Activated effector memory CD4-positive, alpha-beta T cell treated with Interleukin-2 at 50 U/mL for 16 hours (primary cell): ENCODE measurements around the gene EPRS1.
"Not testable (repeated sequence)": the region's sequence is repeated elsewhere in the genome, so short reads cannot be mapped to it uniquely, and the experiment has no call there.

Experiments
- DNase-seq: peaks from one replicate; pipeline ENCODE4 v3.0.0-alpha.2; 2020

Gene EPRS1

DNA sequence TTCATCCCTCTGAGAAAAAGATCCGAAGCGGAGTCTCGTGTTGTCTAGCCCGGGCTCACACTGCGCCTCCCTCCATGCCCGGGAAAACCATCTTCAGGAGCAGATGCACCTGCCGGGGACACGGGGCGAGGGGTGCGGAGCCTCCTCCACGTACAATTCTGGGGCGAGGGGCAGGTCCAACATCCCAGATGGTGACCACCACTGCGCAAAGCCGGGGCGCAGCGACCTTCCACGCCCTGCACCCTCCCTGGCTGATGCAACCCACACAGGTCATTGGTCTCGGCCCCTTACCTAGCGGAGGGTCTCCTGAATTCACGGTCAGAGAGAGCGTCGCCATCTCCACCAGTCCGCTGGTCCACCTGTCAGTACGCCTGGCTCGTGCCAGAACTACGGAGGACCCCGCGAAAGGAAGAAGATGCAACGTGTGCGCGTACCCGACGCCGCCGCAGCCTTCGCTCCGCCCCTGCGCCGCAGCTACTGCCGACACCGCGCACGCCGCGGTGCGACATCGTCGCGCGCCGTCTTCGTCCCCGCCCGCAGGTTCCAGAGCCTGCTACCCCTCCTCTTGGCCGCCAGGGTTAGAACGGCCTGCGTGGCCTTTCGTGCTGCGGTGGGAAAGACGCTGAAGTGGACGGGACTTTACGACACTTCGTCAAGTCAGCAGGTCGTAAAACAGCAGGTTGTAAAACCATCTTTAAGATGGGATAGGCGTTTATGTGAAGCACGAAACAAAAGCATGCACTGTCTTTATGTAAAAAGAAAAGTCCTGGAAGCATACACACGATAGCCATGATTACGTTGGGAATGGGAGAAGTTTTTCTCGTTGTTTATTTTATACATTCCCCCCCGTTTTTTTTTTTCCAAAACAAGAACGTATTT lies at the start of gene EPRS1:
Gene EPRS1, minus strand, starts transcription at position 454 of the 879 bp plus-strand sequence. Its CDS starts 117 bp downstream, at position 337.
- peak; percentile 93 for DNase-seq

DNA sequence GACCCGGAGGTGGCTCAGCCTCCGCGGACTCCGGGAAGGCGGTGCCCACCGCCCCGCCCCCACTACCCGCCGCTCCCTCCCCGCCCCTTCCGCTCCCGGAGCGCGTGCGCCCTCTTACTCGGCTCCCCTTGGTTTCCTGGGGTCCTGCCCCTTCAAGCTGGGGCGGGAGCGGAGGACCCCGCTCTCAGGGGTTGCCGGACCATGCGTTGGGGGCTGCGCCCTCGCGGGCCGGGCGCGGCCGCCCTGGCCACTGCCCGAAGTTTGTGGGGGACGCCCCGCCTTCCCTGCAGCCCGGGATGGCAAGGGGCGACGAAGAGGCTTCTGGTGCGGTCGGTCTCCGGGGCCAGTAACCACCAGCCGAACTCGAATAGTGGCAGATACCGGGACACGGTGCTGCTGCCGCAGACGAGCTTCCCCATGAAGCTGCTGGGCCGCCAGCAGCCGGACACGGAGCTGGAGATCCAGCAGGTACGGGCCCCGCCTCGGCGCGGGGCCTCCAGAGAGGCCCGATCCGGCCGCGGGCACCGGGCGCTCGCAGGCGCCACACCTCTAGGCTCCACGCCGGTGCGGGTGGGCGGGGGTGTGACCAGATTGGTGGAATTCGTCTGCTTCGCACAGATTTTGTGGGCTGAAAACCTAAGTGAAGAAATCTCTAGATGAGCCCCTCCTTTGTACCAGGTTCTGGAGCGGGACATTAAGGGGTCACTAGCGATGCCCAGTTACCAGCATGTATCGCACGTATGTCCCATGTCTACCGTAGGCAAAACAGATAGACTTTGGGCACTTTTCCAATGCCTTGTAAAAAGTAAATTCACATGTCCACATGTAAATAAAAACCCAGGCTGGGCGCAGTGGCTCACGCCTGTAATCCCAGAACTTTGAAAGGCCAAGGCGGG lies 48.0 kb upstream of the EPRS1 start, which contains the start of gene IARS2:
Gene IARS2, plus strand, starts transcription at position 117 of the 896 bp plus-strand sequence. Its CDS starts 85 bp downstream, at position 202.
- peak; percentile 93 for DNase-seq

DNA sequence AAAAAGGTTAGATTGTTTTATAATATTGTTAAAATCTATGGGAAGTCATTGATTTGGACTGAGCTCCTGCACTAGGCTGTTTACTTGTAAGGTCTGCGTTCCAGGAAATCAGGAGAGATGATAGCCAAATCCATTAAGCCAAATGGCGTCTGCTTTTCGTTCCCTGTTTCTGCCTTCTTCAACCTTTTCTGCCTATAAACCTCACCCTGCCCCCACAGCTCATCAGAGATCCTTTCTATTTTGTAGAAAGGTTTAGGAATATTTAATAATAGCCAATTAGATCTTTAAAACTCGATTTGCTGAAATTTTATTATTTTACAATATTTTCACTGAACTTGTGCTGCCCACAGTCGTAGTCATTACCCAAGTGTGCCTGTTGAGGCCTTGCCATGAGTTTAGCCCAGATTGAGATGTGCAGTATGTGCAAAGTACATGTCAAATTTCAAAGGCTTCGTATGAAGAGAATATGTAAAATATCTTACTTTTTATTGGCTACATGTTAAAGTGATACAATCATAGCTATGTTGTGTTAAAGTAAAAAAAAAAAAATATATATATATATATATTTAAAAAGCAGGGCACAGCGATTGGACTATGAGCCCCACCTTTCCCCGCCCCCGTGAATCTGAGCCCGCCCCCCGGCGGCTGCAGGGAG lies 47.2 kb upstream of the EPRS1 start:
- no peak for DNase-seq

DNA sequence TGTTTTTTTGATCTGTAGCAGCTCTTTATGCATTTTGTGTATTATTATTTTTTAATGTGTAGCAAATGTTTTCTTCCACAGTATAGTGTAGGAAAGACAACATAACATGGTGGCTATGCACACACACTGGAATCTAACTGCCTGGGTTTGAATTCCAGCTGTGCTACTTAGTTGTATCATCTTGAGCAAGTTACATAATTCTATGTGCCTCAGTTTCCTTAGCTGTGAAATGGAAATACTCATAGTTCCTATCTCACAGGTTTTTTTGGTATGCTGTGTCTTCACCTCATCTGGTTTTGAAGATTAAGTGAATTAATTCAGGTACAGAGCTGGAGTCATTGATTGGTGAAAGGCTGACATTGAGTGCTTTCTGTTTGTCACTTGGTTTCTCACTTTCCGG lies 46.4 kb upstream of the EPRS1 start:
- DNase-seq = no peak

DNA sequence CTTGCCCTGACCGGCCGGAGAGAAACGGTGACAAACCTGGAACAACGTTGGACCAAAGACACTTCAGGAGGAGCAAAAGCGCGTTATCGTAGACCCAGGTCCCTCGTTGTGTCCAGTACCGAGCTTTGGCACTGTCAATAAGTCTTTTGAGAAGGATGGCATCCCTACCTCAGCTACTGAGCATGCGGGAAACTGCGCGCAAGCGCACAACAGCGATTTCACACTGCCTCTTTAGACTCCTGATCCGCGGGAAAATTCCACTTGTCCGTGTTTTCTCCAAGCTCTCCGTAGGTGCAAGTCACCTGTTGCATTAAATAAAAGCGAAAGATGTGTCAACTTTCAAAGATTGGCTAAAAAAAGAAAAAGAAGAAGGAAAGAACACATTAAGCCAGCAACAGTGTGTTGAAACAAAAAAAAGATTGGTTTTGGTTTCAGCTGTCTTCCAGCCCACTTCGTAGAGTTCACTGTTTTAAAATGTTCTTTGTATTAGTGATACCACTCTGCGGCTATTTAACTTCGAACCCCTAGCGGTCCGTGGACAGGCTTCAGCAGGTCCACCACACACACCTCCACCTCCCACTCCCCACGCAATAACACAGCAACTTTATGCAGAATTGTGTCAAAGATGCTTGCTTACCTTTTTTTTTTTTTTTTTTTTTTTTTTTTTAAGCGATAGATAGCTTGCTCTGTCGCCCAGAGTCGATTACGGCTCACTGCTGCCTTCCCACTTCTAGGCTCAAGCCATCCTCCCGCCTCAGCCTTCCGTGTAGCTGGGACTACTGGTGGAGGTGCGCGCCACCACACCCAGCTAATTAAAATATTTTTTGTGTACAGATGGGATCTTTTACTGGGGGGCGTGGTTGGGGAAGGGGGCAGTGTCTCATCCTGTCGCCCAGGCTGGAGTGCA lies 43.6 kb upstream of the EPRS1 start, which contains the start of gene BPNT1:
Gene BPNT1, minus strand, starts transcription at position 139 of the 907 bp plus-strand sequence. CDS start 9,942 bp downstream, outside the sequence.
- DNase-seq = peak; percentile 97

DNA sequence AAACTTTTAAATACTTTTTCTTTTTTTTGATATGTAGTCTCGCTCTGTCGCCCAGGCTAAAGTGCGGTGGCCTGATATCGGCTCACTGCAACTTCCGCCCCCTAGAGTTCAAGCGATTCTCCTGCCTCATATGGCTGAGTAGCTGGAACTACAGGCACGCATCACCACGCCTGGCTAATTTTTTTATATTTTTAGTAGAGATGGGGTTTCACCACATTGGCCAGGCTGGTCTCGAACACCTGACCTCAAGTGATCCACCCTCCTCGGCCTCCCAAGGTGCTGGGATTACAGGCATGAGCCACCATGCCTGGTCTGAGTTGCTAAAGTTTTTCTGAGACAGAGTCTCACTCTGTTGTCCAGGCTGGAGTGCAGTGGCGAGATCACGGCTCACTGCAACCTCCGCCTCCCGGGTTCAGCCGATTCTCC lies 40.0 kb upstream of the EPRS1 start:
- not testable (repeated sequence) for DNase-seq

DNA sequence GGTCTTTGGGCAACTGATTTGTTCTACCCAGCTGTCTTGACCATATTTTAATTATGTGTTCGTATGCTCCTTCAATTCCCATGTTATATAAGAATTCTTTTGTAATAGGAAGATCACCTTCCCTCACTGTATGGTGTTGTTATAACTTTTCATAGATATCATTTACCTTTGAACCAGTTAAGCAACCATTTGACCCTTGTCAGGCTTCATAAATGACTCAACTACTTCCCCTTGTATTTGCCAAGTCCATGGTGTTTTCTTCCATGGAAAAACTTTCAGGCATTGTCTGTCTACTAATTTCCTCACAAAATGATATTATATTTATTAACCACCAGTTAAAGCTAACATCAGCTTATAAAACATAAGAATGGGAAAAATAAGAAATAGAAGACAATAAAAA lies 38.2 kb upstream of the EPRS1 start:
- DNase-seq = no peak

DNA sequence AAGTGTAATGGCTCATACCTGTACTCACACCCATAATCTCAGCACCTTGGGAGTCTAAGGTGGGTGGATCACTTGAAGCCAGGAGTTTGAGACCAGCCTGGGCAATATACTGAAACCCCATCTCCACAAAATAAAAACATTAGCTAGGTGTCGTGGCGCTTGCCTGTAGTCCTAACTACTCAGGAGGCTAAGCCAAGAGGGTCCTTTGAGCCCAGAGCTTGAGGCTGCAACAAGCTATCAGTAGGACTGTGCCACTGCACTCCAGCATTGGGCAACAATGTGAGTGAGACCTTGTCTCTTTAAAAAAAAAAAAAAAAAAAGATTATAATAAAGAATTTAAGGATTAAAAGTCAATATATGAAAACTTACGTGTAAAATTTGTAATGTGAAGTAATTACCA lies 31.6 kb upstream of the EPRS1 start:
- DNase-seq = no peak

DNA sequence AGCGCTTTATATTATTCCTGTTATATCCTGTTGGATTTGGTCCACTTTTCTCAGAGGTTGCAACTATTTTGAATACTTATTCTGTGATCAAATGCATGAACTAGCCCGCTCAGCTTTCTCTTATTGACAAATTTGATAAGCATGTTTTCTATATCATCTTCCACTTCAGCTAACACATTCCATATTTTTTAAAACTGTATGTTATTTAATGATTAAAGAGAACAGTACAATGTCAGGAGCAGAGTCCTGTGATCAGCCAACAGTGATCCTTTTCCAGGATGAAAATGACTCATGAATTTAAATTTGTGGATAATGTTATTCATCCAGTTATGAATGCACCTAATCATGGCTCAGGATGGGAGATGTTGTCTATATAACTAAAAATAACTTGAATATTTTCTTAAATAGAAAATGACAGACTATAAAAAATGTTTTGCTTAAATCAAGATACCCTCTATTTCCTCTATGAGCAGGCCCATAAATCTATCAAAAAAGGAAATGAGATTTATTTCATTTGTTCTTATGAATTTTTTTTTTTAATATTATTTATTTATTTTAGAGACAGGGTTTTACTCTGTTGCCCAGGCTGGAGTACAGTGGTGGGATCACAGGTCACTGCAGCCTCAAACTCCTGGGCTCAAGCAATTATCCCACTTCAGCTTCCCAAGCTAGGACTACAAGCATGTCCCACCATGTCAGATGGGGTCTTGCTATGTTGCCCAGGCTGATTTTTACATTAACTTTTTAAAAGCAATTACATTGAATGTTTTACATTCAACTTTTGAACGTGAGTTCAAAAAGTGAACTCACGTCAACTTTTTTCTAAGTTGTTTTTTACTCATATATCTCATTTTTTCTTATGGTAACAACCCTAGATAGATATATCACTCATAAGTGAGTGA lies 30.8 kb upstream of the EPRS1 start:
- no peak for DNase-seq

DNA sequence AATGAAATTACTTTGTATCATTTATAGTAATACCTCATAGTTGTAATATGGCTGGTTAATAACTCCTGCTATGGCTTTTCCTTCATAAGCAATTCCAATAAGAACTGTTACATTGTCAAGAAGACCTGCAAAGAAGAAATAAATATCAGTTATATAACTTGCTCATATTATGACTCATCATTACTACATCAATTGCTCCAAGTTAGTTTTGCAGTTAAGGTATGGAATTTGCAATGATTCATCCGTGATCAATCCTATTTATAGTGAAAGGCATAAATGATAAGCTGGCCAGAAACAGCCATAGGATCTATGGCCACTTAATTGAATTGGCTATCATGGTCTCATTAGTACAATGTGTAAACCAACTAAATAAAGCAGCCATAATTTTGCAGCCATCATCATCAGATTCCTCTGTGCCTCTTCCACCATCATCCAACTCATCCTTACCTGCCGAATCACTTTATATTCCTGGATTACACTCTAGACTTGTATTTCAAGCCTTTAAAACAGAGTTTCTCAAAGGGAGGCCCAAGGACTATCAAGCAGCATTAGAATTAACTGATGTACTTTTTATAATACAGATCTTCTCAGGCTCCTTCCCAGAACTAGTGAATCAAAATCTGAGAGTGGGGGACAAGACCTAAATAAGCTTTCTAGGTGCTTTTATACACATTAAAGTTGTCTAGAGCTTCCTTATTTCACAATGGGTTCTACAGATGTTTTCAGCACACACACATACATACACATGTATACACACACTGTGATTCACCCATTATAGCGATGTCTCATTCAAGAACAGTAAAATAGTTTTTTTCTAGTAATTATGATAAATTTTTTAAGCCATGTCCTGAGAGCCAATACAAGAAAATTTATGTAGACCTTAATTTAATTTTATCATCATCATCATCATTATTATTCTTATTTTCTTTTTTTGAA lies 21.2 kb upstream of the EPRS1 start:
- no peak for DNase-seq

DNA sequence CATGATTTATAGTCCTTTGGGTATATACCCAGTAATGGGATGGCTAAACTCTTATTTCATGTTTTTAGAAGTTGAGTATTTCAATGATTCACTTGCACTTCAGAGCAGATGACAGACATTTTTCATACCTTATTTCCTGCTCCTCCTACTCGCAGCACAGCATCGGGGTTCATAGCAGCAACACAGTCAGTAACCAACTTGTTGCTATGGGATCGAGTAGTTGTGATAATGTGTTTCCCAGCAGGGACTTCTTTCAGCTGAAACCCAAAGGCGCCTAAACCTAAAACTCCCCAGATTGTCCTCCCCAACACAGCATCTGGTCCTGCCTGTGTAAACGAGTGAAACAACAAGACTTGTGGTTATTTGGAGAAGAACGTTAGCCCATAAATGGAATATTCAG lies 16.3 kb upstream of the EPRS1 start:
- no peak for DNase-seq

DNA sequence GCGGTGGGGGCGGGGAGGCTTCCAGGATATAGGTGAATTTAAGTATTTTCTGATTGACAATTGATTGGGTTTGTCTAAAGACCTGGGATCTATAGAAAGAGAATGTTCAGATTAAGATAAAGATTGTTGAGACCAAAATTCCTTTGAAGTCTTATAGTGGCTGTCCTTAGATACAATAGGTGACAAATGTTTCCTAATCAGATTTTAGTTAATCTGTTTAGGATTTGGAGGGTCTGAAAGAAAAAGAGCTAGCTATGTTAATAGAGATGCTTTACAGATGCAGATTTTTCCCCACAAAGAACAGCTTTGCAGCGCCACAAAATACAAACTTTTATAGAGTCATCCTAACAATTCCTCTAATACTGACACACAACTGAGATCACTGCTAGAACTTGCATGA lies 14.6 kb upstream of the EPRS1 start:
- DNase-seq = no peak

DNA sequence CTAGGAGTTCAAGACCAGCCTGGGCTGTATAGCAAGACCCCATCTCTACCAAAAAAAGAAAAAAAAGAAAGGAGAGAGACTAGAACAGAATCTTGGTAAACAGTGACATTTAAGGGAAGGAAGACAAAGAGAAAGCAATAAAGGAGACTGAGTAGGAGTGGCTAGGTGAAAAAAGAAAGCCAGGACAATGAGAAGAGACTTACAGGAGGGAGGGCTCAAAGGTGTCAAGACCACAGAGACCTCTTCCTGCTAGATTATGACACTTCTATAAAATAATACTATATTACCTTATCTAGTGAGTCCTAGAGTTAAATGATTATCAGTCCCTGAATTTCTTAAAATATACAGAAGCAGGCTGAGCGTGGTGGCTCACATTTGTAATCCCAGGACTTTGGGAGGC lies 10.1 kb upstream of the EPRS1 start:
- no peak for DNase-seq

DNA sequence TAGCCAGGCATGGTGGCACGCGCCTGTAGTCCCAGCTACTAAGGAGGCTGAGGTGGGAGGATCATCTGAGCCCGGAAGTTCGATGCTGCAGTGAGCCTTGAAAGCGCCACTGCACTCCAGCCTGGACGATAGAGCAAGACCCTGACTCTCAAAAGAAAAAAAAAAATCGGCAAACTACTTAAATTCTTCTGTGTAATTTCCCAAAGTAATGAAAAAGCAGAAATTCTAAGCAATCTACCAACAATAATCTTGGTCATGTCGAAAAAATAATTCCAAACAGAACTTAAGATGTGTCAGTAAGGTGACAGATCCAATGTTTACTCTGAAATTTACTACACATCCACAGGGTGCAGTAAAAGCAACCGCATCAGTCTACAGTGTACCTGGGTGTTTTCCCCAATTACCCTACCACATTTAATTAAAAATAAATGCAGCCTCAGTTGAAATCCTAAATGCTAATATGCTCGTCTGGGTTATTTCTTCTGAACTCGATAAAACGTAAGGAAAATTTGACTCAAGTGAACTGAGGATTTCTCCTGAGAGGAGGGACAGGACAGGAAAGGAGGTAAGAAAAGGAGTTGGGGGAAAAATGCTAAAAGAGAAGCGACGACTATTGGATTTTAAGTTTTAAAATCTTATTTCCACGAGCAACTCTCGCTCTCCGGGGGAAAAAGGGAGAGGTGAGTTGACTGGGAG lies 801 bp downstream of the EPRS1 start:
- no peak for DNase-seq

DNA sequence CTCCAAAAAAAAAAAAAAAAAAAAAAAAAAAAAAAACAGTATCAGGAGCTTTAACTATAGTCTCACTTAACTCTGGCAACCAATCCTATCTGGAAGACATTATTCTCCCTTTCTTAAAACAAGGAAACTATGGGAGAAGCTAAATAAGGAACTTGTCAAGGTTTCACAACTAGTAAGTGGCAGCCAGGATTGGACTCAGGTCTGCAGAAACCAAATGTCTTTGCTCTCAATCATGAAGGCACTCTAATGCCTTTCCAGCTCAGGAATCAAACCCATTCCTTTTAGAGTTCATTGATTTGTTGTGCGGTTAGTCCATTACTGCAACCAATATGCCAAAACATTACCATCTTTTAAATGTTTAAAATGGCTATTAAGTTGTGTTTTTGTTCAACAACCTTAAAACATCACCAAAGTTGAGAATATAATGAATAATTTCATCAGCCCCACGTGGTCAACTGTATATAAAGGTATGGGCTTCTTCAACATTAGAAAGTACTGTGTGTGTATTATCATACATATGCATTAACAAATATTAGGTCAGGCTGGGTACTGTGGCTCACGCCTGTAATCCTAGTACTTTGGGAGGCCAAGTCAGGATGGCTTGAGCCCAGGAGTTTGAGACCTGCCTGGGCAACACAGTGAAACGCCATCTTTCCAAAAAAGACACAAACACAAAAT lies 1.5 kb downstream of the EPRS1 start:
- no peak for DNase-seq

DNA sequence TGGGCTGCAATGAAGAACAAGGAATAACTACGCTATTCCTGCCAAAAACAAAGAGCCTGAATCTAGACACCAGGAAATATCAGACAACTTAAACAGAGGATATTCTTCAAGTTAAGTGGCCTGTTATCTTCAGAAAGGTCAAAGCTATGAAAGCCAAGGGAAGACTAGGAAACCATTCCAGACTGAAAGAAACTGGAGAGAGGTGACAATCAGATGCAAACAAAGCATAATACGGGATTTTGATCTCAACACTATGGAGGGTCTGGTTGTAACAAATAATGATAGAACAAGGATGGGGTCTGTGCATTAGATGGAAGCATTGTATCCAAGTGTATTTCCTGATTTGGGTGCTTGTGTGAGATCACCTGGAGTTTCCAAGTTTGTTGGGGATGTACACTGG lies 2.7 kb downstream of the EPRS1 start:
- no peak for DNase-seq

DNA sequence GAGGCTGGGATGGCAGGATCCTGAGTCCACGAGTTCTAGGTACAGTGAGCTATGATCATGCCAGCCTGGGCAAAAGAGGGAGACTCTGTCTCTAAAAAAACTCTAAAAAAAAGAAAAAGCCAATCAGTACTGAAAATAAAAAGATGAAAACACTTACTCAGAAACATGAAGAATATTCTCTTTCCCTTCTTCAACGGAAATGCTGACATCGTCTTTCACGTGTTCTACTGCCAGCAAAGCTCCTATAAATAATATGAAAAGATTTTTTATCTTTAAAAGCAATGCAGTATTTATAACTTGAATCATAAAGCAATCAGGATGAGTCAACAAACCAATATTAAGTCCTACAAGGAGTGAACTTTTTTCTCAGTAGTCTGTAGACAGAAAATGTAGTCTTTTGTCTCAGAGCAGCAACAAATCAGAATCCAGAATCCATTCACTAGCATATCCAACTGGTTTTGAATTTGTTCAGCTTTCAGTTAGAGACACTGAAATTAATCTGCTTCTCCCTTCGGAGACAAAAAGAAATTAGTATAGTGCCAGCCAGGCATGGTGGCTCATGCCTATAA lies 6.2 kb downstream of the EPRS1 start:
- no peak for DNase-seq

DNA sequence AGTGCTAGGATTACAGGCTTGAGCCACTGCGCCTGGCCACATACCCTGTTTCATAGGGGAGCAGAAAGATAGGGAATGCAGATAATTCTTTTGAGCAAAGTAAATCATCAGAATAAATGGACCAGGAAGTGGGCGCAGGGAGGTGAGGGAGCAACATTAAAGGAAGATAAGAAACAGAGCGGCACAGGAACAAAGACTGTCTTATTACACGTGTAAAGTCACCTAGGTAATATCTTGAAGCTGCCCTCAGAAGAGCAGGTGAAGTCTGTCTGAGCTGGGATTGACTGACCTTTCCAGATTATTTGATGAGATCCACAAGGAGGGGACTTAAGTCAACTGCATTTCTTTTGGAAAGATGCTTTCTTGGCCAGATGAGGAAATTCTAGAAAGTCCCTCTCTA lies 7.7 kb downstream of the EPRS1 start:
- DNase-seq = no peak
